Cerebellar cortex (tissue), 1 donor: Measurements from ENCODE around the gene MICAL2.
A peak's percentile ranks its signal among the peaks of the same experiment; 100 is the strongest.

Experiments used
- DNase-seq: peaks from one replicate; pipeline ENCODE4 v3.0.0-alpha.2; 2015; ENCODE audit warnings: low spot score

MICAL2 gene, protein sequence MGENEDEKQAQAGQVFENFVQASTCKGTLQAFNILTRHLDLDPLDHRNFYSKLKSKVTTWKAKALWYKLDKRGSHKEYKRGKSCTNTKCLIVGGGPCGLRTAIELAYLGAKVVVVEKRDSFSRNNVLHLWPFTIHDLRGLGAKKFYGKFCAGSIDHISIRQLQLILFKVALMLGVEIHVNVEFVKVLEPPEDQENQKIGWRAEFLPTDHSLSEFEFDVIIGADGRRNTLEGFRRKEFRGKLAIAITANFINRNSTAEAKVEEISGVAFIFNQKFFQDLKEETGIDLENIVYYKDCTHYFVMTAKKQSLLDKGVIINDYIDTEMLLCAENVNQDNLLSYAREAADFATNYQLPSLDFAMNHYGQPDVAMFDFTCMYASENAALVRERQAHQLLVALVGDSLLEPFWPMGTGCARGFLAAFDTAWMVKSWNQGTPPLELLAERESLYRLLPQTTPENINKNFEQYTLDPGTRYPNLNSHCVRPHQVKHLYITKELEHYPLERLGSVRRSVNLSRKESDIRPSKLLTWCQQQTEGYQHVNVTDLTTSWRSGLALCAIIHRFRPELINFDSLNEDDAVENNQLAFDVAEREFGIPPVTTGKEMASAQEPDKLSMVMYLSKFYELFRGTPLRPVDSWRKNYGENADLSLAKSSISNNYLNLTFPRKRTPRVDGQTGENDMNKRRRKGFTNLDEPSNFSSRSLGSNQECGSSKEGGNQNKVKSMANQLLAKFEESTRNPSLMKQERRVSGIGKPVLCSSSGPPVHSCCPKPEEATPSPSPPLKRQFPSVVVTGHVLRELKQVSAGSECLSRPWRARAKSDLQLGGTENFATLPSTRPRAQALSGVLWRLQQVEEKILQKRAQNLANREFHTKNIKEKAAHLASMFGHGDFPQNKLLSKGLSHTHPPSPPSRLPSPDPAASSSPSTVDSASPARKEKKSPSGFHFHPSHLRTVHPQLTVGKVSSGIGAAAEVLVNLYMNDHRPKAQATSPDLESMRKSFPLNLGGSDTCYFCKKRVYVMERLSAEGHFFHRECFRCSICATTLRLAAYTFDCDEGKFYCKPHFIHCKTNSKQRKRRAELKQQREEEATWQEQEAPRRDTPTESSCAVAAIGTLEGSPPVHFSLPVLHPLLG

DNA sequence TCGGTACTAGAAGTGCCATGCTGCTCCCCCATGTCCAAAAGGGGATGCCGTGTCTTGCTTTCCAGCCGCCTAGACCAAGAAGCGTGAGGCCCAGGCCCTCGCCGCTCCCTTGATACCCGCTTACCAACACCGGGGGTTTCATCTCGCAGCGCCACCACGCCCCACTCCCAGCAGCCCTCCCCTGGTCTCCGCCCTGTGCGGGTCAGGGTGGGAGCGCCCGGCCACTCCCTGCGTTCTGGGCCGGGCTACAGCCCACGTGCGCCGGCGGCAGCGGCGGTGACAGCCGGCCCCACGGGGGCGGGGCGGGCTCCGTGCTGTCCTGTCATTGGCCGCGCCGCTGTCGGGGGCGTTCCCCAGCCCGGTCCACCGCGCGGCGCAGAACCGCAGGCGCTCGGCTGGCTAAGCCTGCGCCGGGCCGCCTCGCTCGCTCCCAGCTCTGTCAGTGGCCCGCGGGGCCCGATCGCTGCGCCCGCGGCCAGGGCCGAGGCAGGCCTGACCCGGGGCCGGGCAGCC, at the start of gene MICAL2:
Gene MICAL2, plus strand, starts transcription at position 390 of the 513 bp plus-strand sequence. CDS start 51,566 bp downstream, outside the sequence.
- DNase-seq = peak; percentile 87

DNA sequence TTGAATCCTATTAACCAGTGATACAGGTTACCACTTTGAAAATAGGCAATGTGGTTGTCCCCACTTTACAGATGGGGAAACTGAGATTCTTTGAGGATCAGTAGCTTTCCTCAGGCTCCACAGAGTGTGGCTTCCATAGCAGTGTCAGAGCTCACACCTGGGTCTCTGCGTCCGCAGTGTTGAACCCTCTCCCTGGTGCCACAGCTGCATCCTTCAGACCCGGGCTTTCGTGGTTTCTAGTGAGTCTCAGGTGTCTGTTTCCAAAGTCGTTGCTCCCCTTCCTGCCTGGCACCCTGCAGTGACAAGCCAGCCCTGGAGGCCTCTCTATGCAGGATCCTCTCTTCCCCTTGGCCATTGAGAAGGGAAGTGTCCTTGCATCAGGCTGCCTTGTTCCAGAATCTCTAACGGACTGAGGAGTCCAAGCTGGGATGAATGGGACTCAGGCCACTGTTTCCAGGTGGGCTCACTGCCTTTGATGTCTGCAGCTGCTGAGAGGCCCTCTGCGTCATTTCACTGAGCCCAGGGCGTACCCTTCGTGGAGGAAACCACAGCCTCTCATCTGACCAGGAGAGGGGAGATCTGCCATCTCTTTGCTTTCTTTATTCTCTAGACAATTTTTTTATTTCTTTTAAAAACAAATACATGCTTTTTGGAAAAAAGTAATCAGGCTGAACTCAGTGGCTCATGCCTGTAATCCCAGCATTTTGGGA, 48.4 kb upstream of the MICAL2 start:
- no peak for DNase-seq

DNA sequence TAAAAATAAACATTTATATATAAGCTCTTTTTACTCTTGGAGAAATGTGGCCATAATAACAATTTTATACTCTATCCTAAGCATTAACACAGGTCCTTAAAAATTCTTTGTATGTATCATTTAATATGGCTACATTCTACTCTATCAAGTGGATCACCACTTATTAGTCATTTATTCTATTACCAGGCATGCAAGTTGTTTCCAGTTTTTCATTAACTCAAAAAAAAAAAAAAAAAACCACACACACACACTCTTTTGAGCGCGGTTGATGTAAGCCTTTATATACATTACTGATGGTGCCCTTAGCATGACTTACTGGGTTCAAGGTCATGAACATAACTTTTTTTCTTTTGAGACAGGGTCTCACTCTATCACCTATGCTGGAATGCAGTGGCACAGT, 47.1 kb upstream of the MICAL2 start:
- DNase-seq = no peak

DNA sequence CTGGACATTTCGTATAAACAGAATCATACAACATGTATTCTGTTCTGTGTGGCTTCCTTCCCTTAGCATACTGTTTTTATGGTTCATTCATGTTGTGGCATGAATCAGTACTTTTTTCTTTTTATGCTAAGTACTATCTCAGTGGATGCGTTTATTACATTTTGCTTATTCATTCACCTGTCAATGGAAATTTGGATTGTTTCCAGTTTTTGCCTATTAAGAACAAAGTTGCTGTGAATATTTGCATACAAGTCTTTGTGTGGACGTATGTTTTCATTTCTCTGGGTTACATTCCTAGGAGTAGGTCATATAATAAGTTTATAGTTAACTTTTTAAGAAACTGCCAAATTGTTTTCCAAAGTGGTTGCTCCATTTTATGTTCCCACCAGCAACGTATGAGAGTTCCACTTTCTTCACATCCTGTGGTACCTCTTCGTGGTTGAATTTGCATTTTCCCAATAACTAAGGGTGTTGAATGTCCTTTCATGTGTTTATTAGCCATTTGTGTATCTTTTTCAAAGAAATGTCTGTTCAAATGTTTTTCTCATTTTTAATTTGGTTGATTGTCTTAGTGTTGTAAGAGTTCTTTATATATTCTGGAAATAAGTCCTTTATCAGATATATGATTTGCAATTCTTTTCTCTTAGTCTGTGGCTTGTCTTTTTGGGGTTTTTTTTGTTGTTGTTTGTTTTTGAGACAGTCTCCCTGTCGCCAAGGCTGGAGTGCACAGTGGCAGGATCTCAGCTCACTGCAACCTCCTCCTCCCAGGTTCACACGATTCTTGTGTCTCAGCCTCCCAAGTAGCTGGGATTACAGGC, 46.0 kb upstream of the MICAL2 start:
- no peak for DNase-seq

DNA sequence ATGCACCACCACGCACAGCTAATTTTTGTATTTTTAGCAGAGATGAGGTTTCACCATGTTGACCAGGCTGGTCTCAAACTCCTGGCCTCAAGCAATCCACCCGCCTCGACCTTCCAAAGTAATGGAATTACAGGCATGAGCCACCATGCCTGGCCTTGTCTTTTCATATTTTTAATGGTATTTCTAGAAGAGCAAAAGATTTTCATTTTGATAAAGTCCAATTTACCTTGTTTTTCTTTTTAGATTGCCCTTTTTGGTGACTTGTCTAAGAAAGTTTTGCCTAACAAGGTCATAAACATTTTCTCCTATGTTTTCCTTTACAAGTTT, 45.5 kb upstream of the MICAL2 start:
- no peak for DNase-seq

DNA sequence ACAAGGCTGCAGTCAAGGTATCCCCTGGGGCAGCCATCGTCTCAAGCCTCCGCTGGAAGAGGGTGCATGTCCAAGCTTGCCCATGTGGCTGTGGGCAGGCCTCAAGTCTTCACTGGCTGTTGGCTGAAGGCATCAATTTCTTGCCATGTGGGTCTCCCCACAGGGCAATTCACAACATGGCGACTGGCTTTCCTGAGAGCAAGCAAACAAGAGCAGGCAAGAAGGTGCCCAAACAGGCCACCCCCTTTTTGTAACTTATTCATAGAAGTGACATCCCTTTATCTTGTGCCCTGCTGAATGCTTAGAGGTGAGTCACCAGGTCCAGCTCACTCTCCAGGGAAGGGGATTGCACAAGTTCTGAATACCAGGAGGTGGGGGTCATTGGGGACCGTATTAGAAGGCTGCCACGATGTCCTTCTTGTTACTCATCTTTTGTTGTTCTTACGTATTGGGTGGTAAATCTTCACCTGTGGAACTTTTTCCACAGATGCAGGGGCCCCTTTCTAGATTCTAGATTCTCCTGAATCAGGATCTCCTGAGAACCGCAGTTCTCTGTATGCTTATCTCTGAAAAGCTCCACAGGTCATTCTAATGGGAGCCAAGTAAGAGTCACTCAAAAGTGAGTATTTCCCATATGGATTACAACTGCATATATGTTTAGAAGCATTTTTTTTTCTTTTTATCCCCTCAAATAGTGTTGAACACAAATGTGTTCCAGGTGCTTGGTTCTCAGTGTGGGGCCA, 44.2 kb upstream of the MICAL2 start:
- peak; percentile 58 for DNase-seq

DNA sequence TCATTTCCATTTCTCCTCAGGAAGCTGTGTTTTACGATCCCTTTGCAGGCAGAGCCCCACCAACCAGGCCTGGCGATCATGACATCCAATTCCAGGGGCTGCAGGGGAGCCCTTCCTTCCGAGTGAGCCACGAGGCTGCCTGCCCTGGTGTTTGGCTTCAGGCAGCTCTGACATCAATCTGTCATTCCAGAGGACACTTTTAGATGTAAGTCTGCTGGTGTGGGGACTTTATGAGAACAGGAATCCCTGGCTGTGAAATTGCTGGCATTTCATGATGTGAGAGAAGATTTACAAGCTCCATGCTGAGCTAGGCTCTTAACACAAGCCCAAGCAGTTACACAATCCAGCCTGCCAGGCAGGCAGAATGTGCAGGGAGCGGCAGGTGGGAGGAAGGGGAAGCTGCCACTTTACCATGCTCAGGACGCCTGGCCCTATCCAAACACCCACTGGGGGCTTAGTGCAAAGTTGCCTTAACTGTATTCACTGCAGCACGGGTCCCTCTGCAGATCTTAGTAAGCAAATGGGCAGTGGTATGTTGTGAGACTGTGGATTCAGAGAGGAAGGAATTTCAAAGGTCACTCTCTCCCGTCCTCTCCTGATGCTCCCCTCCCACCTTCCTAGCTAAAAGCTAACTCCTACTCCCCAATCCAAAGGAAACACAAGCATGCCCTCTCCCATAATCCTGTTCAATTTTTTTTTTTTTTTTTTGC, 43.4 kb upstream of the MICAL2 start:
- peak; percentile 89 for DNase-seq

DNA sequence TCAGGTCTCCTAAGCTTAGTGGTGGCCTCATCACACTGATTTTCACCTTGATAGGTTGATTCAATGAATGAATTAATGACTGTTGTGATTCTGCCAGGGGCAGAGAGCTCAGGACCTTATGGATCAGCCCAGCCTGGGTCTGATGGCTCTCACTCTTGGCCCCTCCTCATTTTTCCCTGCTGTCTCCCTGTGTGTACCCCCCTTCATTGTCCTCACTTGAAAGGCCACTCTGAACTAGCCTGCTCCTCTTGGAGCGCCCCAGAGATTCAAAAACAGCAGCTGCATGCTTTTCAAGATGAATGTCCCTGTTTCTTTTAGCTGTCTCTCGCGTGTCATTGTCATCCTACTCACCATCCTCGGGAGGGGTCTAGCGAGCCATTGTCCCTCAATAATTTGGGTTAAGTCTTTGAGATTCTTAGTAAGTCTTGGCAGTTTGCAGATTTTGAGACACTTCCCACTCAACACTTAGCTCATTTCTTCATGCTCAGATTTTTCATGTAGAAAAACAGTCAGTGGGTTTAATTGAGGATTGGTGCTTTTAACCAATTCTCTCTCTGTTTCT, 42.5 kb upstream of the MICAL2 start:
- DNase-seq = no peak

DNA sequence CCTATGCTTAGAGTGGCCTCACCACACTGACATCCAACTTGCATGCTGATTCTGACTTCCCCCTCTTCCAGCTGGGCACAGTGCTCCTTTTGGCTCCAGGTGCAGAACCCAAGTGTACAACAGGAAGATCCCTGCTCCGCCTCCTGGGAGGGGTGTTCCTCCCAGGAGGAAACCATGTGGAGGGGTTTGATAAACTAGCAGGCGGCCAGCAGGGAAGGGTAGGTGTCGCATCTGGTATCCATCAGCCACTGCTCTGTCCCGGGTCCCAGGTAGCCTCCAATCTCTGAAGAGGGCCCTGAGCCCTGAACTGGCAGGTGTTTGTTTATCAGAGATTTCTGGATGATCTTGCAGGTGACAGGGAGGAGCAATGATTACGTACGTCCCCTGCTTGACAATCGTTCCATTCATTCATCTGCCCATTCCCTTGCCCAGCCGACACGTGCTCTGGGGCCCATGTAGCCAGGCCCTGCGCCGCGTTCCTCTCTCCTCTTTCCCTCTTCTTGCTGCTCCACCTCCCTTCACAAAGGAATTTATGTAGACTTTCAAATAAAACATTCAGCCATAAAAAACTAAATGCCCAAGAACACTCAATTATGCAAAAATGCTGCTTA, 41.2 kb upstream of the MICAL2 start:
- DNase-seq = peak; percentile 36

DNA sequence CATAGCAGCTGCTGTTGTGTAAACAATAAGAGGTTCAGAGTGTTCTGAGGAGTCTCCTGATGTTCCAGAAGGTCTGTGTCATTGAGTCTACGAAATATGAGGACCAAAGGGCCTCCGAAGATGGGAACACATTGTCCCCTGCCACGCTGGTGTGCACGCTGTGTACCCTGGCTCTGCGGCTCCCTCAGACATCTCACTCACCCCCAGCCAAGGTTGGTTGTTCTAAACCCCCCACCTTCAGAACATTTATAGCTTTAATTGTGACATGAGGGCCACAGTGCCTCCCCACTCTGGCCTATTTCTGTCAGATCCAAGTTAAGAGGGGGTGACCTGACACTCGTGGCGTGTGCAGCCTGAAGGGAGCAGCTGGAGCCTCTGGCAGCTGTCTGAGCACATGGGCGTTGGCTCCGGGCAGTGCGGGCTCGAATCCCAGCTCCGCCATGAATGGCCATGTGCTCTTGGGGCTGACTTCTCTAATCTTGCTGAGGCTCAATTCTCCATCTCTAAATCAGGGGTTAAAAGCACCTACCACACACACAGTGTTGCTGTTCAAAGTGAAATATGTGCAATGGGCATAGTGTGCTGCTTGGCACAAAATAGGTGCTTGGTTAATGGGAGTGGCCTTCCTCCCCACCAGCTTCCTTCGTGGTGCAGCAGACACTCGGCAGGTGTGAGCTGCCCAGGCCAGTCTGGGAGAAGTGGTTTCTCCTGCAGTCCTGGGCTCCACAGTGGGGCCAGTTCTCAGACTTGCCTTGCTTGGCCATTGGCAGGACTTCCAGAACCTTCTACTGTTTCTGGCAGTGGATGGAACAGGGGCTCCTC, 39.7 kb upstream of the MICAL2 start:
- DNase-seq = no peak

DNA sequence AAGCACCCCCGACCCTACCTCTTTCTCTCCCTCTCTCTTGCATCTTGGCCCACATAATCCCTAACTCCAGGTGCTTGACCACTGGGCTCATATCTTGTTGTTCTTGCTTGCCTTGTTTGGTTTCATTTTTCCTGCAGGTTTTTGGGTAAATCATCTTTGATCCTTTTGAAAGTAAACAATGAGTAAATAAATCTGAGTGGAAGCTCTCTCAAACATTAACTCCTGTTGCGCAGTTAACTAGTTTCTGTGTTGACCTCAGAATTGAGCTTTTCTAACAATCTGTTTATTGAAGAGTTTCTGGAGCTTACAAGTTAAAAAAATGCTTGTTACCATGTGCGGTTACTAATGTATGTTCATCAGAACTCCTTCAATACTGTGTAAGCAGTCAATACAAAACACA, 38.8 kb upstream of the MICAL2 start:
- no peak for DNase-seq

DNA sequence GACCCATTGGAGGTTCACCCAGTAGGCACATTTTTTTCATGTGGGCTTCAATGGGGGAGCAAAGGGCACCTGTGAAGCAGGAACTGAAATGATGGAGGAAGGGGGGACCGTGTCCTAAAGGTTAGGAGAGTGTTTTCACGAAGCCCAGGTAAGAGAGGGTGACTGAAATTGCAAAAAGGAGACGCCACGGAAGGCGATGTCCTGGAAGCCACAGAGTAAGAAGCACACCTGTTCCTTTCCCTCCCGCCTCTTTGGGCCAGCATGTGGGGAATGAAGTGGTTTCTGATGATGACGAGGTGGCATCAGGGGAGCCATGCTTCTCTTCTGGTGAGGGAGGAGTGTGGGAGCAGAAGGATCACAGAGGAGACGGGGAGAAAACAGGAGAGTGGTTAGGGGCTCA, 37.0 kb upstream of the MICAL2 start:
- DNase-seq = no peak

DNA sequence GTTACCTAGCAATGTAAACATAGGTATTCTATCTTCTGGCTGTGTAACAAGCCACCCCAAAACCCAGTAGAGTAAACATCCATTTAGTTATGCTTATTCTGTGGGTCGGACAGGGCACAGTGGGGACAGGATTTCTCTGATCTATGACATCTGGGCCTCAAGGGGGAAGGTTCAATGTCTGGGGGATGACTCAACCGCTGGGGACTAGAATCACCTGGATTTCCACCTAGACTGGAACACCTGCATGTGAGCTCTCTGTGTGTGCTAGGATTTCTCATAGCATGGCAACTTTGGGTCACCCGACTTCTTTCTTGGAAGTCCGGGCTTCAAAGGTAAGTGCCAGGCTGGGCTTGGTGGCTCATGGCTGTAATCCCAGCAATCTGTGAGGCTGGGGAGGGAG, 36.5 kb upstream of the MICAL2 start:
- DNase-seq = no peak

DNA sequence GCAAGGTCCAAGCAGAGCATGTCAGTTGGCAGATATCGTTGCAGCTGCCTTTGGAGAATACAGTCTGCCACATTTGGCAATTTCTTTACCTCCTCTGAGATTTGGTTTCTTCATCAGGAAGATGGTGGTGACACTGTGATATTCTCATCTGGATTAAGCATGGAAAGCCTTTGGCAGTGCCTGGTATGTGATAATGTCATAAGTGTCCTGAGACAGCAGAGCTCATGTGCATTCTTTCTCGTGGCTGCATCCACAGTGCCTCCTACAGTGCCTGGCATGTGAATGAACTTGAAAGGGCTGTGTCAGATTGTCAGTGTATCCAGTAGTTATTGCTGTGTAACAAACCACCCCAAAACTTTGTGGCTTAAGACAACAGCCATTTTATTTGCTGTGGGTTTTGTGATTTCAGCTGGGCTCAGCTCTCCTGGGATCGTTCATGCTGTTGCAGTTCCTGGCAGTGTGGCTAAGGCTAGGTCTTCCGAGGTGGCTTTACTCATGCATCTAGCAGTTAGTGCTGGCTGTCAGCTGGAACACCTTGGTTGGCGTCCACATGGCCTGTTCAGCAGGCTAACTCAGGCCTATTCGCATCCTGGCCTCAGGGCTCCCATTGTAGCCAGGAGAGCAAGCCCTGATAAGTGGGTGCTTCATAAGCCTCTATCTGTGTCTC, 35.7 kb upstream of the MICAL2 start:
- no peak for DNase-seq

DNA sequence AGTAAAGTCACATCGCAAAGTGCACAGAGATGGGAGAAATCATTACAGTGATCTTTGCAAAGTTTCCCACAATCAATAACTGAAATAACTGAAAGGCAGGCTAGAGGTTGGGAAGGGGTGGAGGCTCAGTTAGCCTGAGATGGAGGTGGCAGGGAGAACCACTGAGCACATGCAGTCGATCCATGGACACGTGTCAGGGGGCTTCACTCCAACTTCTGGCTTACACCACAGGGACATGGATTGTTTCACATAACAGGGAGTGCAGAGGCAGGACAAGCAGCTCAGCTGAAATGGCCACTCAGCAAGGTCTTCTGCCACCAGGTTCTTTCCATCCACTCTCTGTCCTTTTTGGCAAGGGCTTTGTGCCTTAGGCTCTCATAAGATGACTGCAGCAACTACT, 35.1 kb upstream of the MICAL2 start:
- DNase-seq = no peak

DNA sequence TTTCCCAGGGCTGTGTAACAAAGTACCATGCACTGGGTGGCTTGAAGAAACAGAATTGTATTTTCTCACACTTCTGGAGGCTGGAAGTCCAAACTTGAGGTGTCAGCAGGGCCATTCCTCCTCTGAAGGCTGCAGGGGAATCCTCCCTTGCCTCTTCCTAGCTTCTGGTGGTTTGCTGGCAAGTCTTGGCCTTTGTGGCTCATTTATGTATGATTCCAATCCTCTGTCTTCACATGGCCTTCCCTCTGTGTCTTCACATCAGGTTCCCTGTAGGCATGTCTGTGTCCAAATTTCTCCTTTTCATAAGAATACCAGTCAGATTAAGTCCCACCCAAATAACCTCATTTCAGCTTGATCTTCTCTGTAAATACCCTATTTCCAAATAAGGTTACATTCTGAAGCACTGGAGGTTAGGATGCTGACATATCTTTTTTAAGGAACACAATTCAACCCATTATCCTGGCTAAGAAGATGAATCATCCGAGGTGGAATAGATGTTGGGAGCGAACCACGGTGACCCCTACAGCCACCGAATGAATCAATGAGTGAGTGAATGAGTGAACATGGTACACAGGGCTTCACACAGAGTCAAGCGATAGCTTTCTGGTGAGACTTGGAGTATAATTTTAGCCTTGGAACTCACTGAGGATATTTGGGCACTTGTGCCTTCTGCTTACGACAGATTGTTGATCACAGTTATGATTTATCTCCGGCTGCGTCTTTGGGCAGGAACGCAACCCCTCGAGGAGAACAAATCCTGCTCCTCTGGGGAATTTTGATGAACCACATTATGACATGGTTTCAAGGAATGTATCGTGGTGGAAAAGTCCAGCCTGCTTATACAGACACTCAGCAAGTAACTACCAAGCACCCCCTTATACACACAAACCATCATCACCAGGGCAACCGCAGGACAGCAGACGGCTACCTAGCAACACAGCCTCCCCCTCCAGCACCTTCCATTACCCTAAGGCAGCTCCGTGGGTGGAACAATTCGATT, 34.3 kb upstream of the MICAL2 start:
- DNase-seq = peak; percentile 89
